PFSK-1 (cell line): Measurements from ENCODE around the gene LHX1.

ENCODE experiments used
- FOXP2 ChIP-seq: optimal IDR thresholded peaks from 2 replicates; pipeline ENCODE3; 2011; ENCODE audit warnings: borderline replicate concordance, control low read depth, inconsistent platforms; ENCODE audit not compliant: insufficient read depth; ENCODE audit errors: extremely low read length, extremely low read depth
- POLR2AphosphoS5 ChIP-seq: IDR thresholded peaks from 2 replicates; pipeline ENCODE4 v1.6.1; 2012; ENCODE audit warnings: low read depth, mild to moderate bottlenecking, control low read depth, low read length, moderate library complexity
- REST ChIP-seq, 2 experiments: IDR thresholded peaks; 2 replicates each; pipeline versions ENCODE4 v1.6.1 to v1.8.0; 2011 to 2012; ENCODE audit warnings: low read depth in 2 of 2, low read length in 2 of 2, control low read depth in 1 of 2, inconsistent platforms in 1 of 2, mild to moderate bottlenecking in 1 of 2, moderate library complexity in 1 of 2; ENCODE audit not compliant: insufficient read depth in 1 of 2
- SIN3A ChIP-seq: IDR thresholded peaks from 2 replicates; pipeline ENCODE4 v1.6.1; 2012; ENCODE audit warnings: mild to moderate bottlenecking, low read length, moderate library complexity, borderline replicate concordance; ENCODE audit not compliant: insufficient read depth
- TAF1 ChIP-seq: IDR thresholded peaks from 2 replicates; pipeline ENCODE4 v1.6.1; 2012; ENCODE audit warnings: low read length, control low read depth, borderline replicate concordance; ENCODE audit not compliant: insufficient read depth

The LHX1 gene

GRCh38 chr17:36942631-36943125 is 5.4 kb downstream of the LHX1 start:
- TF ChIP-seq POLR2AphosphoS5: no peak
- TF ChIP-seq REST (IDR thresholded peaks at IDR 0.05; ENCODE audit: insufficient read depth in 1 of 2, low read depth in 2 of 2, low read length in 2 of 2): no peak
- no peak for TF ChIP-seq FOXP2
- TF ChIP-seq TAF1: no peak
- TF ChIP-seq SIN3A: no peak

DNA sequence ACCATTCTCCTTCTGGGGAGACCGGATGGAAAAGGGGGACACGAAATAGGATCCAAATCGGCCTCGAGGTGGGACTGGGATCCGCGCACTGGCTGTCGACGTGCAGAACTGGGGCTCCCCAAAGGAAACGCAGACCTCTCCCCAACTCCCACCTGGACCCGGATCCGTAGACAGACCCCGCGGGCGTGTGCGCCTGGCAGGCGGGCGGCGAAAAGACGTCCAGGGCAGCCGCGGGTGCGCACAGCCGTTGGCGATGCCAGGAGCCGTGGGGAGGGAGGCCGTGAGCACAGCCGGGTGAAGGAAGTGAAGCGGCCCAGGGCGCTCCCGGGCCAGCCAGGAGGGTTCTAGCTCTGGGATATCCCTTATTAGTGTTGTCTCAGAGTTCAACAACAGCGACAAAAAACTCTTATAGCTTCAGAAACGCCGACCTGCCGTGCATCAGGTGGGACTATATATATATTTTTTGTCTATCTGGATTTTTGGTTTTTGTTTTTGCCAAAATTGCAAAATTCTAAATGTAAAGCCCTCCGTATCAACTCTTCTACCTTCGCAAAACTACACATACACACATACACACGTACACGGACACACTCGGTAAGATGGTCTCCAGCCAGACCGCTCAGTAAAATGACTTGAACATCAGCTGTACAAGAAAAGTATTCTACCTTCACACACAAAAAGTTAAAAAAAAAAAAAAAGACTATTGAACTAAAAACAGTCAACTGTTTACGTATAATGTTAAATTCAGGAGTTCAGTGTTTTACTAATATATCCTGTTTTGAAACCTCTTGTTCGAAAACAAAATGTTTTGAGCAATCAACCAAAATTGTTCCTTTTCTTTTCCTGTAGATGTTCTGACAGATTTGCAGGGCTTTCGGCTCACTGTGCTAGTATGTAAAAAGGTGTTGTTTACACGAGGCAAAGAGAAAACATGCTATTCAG is 6.2 kb downstream of the LHX1 start:
- TF ChIP-seq FOXP2 (no peak), REST (IDR thresholded peaks at IDR 0.05; ENCODE audit: insufficient read depth in 1 of 2, low read depth in 2 of 2, low read length in 2 of 2) (no peak), POLR2AphosphoS5 (no peak), TAF1 (no peak), SIN3A (no peak)

DNA sequence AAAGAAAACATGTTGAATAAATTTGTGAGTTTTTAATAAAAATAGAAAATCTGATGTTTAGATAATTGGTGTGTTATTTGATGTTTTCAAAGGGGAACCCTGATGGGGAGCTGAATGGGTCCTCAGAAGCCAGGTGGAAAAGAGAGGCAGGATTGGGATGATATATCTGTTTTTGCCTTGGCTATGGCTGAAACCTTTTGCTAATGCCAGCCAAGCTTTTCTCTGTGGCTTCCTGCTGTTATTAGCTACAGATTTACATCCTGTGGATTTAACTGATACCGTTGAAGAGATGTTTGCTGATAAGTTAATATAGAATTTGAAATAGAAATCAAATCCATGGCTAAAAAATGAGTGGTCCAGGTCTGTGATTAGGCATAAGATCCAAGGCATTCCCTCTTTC is 7.3 kb downstream of the LHX1 start:
- TF ChIP-seq TAF1 (no peak), SIN3A (no peak), FOXP2 (no peak)

GRCh38 chr17:36945140-36945539 is 7.9 kb downstream of the LHX1 start:
- TF ChIP-seq POLR2AphosphoS5: no peak
- no peak for TF ChIP-seq TAF1
- no peak for TF ChIP-seq REST (IDR thresholded peaks at IDR 0.05; ENCODE audit: insufficient read depth in 1 of 2, low read depth in 2 of 2, low read length in 2 of 2)
- TF ChIP-seq FOXP2: no peak
- TF ChIP-seq SIN3A: no peak

DNA sequence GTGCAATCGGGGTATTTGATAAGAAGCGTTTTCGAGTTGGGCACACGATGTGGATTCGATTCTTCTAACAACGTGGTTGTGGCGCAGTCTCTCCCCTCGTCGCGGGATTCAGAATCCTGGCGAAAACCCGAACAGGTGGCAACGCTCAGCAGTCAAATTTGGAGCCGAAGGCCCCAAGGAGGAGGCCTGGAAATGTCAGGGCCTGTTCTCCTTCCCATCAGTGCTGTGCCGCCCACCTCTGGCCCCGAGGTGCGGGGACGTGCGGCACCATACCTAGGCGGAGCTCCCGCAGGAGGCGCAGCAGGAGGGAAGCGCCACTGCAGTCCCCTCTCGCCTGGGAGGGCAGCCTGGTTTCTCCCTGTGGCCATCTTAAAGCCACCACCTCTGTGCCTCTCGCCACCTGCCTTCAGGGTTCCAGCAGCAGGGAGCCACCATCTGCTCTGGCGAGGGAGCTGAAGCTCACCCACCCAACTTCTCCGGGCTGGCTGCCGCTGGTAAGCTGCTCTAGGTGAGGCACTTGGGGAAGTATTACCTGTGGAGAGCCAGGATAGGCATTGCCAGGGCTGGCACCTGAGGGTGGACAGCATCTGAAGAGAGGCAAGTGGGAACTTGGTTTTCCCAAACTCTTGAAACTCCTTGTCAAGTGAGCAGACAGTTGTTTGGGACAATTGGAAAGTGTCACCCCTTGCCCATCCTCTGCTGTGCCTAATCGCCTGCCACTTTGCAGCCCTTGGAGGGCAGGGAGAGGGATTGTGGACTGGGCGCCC is 8.9 kb downstream of the LHX1 start:
- TF ChIP-seq SIN3A (no peak), REST (IDR thresholded peaks at IDR 0.05; ENCODE audit: insufficient read depth in 1 of 2, low read depth in 2 of 2, low read length in 2 of 2) (no peak), TAF1 (no peak), POLR2AphosphoS5 (no peak), FOXP2 (no peak)
